Left lung (tissue), 10 donors: ENCODE results near the gene NDP. TPM values are rescaled to one million over a fixed set of nuclear protein-coding genes. Genes with fewer than 3 reads are reported as not detected.

Experiments
- ATAC-seq: fragments of 200-7000 bp; cut with Tn5 transposase; one replicate; pipeline ENCODE4 v1.9.1; 2020; ENCODE audit warnings: moderate library complexity
- DNase-seq, 4 donors: peaks; one replicate each; pipeline ENCODE4 v3.0.0-alpha.2; 2013 to 2020
- H3K27ac ChIP-seq, 2 donors: fragments of 200-600 bp; sonication (generic) in 1 of 2; one replicate each; pipeline versions ENCODE4 v1.5.0 to v1.8.0; 2020 to 2021
- H3K27me3 ChIP-seq, 2 donors: fragments of 200-600 bp; sonication (generic) in 1 of 2; one replicate each; pipeline versions ENCODE4 v1.5.0 to v1.8.0; 2020 to 2021
- H3K36me3 ChIP-seq, 2 donors: fragments of 200-600 bp; sonication (generic) in 1 of 2; one replicate each; pipeline versions ENCODE4 v1.5.0 to v1.8.0; 2020 to 2021
- H3K4me1 ChIP-seq, 2 donors: fragments of 200-600 bp; one replicate each; pipeline ENCODE4 v1.8.0; 2021
- H3K4me3 ChIP-seq, 2 donors: fragments of 200-600 bp; sonication (generic) in 1 of 2; one replicate each; pipeline versions ENCODE4 v1.5.0 to v1.8.0; 2020 to 2021; ENCODE audit warnings: mild to moderate bottlenecking in 1 of 2
- H3K9me3 ChIP-seq, 2 donors: fragments of 200-600 bp; sonication (generic) in 1 of 2; one replicate each; pipeline versions ENCODE4 v1.5.0 to v1.8.0; 2020 to 2021
- CTCF ChIP-seq, 2 donors: fragments of 200-600 bp; sonication (generic) in 1 of 2; IDR thresholded peaks; one replicate each; pipeline versions ENCODE4 v1.5.0 to v1.8.0; 2021; ENCODE audit warnings: antibody characterized with exemption in 2 of 2
- intact Hi-C, 2 donors: fragments of 100-400 bp; cut with DNase I; formaldehyde crosslinking; loops; one replicate each; pipeline versions ENCODE4 v1.11.2 to v1.14.2; 2022
- polyA plus RNA-seq, 6 donors: library from polyadenylated mRNA; unstranded; fragments of 120-200 nt; gene quantifications; one replicate each; pipeline ENCODE4 v1.2.1, GENCODE V29; 2013; ENCODE audit not compliant: insufficient read length in 6 of 6
- total RNA-seq, 2 donors: library from RNA; stranded (reverse); fragmentation: NEBNext Ultra II Directional; extraction: Animal tissue kit (Norgen Biotek cat#: 25700); gene quantifications; one replicate each; pipeline ENCODE4 v1.2.1, GENCODE V29; 2021
- donor health status: DM: no; HTN: yes; CAD: no.
- donor health status: DM: no; HTN: no; CAD: no.

The NDP gene
- total and polyA plus RNA-seq, 8 donors, result 0.21 to 0.52 (median 0.35) TPM; not detected in 2

- no peaks in the 10 kb centered on the region for H3K4me1 ChIP-seq
- no peak overlapping the region for H3K4me3 ChIP-seq
- H3K36me3 ChIP-seq, result no peaks in the 10 kb centered on the region
- ATAC-seq (no peak), DNase-seq (no peak)
- TF ChIP-seq CTCF (IDR thresholded peaks at IDR 0.05), result no peak
- H3K27me3 ChIP-seq, result peaks cover 16 to 43% of the 10 kb centered on the region in 2 donors
- no peak overlapping the region for H3K27ac ChIP-seq
- intact Hi-C loops, result no loop called here
- H3K9me3 ChIP-seq, result no peaks in the 10 kb centered on the region
These were observed 3.4 kb downstream of the NDP start for GRCh38 chrX:43969504-43970501.

GRCh38 chrX:43968359-43968781 lies 4.8 kb downstream of the NDP start:
- Histone ChIP-seq H3K36me3 (no peaks in the 10 kb centered on the region), H3K27ac (no peak overlapping the region), H3K4me3 (no peak overlapping the region), H3K4me1 (no peaks in the 10 kb centered on the region), H3K9me3 (no peaks in the 10 kb centered on the region), H3K27me3 (peaks cover 10 to 33% of the 10 kb centered on the region in 2 donors)
- DNase-seq (no peak), ATAC-seq (no peak)
- no peak for TF ChIP-seq CTCF (IDR thresholded peaks at IDR 0.05)
- intact Hi-C loops, result no loop called here

- no peaks in the 10 kb centered on the region for H3K4me1 ChIP-seq
These were observed 8.3 kb downstream of the NDP start for GRCh38 chrX:43964936-43965335.

GRCh38 chrX:43963726-43964125 lies 9.5 kb downstream of the NDP start:
- intact Hi-C loops, result no loop called here
- DNase-seq, result no peak
- no peak overlapping the region for H3K27ac ChIP-seq

More at GRCh38 chrX:43964936-43965335, 8.3 kb downstream of the NDP start:
- no peak for ATAC-seq
- intact Hi-C loops, result no loop called here
- no peak overlapping the region for H3K27ac ChIP-seq
- H3K9me3 ChIP-seq, result no peaks in the 10 kb centered on the region
- peaks cover 0 to 9% of the 10 kb centered on the region in 2 donors for H3K27me3 ChIP-seq
- no peak overlapping the region for H3K4me3 ChIP-seq
- no peaks in the 10 kb centered on the region for H3K36me3 ChIP-seq
- no peak for DNase-seq
- no peak for TF ChIP-seq CTCF (IDR thresholded peaks at IDR 0.05)

More at GRCh38 chrX:43963726-43964125, 9.5 kb downstream of the NDP start:
- Histone ChIP-seq H3K4me3 (no peak overlapping the region), H3K4me1 (no peaks in the 10 kb centered on the region), H3K27me3 (no peaks in the 10 kb centered on the region), H3K36me3 (no peaks in the 10 kb centered on the region), H3K9me3 (no peaks in the 10 kb centered on the region)
- ATAC-seq, result no peak
- no peak for TF ChIP-seq CTCF (IDR thresholded peaks at IDR 0.05)
